Fibroblast of skin of scalp (primary cell): ENCODE measurements around the gene PTPRN2.
"Not testable (repeated sequence)": the region's sequence is repeated elsewhere in the genome, so short reads cannot be mapped to it uniquely, and the experiment has no call there.

Experiments
- DNase-seq: peaks from one replicate; pipeline ENCODE4 v3.0.0-alpha.2; 2013

PTPRN2 gene

DNA sequence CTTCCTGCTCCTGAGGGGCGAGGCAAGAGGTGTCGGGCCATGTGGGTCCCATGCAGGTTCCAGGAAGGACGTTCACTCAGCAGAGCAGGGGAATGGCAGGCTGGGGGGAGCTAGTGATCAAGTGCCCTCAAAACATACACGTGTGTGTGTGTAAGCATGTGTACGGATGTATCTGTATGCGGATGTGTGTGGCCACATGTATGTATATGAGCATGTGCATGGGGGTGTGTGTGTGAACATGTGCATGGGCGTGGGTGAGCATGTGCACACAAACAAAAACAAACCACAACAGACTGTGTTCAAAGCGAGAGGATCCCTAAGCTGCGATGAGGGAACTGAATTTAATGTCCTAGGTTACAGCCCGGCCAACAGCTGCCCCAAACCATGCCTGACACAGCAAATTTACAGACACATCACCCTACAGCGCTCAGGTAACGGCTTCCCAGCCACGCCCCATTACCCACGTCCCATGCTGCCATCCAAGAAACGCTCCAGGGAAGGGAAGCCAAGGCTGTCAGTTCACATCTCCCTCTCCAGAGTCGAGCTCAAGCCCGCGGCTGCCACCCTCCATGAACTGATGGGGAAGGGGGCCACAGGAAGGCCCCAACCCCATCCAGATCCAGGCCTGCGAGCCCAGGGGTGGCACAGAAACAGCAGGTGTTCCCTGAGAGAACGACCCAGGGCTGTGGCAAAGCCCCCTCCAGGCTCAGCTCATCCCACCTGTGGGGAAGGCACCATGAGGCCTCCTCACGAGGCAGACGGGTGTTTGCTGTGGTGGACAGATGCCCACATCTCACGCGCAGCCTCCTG is 56.6 kb downstream of the PTPRN2 start:
- no peak for DNase-seq

DNA sequence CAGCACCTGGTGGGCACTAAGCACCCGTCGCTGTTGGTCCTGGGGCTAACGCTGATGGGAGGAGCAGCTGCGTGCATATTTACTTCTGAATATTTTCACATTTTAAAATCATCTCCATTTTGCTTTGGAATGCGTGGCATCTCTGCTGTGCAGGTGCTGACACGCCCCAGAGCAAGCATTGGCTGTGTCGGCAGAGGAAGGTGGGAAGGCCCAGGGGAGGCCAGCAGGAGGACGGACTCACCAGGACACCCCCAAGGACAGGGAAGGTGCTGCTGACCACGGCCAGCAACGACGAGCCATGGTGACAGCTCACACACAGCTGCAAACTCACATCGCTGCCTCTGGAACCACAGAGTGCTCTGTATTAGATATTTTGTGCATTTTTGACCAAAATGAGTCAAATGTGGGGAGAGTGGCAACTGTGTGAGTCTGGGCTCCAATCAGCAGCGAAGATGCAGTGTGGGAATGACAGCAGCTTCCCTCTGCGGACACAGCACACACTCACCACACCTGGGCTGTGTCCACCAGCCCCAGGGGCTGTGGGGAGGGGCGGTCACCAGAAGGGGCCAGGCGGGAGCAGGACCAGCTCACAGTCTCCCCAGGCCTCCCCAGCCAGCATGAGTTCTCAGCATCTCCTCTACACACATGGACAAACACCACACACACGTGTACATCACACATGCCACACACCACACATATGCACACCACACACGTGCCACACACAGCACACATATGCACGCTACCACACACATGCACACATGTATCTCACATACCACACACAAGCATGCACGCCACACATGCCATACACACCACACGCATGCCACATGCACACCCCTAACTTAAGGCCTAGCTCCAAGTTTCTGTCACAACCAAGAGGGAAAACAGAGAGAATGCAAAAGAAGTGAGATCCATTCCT is 58.2 kb downstream of the PTPRN2 start:
- DNase-seq, result no peak

GRCh38 chr7:158527915-158528502 is 59.6 kb downstream of the PTPRN2 start:
- DNase-seq, result no peak

- DNase-seq, result no peak
Observed at GRCh38 chr7:158527495-158527894, 60.1 kb downstream of the PTPRN2 start.

GRCh38 chr7:158527038-158527437 is 60.6 kb downstream of the PTPRN2 start:
- DNase-seq, result no peak

GRCh38 chr7:158526531-158526930 is 61.1 kb downstream of the PTPRN2 start:
- no peak for DNase-seq

DNA sequence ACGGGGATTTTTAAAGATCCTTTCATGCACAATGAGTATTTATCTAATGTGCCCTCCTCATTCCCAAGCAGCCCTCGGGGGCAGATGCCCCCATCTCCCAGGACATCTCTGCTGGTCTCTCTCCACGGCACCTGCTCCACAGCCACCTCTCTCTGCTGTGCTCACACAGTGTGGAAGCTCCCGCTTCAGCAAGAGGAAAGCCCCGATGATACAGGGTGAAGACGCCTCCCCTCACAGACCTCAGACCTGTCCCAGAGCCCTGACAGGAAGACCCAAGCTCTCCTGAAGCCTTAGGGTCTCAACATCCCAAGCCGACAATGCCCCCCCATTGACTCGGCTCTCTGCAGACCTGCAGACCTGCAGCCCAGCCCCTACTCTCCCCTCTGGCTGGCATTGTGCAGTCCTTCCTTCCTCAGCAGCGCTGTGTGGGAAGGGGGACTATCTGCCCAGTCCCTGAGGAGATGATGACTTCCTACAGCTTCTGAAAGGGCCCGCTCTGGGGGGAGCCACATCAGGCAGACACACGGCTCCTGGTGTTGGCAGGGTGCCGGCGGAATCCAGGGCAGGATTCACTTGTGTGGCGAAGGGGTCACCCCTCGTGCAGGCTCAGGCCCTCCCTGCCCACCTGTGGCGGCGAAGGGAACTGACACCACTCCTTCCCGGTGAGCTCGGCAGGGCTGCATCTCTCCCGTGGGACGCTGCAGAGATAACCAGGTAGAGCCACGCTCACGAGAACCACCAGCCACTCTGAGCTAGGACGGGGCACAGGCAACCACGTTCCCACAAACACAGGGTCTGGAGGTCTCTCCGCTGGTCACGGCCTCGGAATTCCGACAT is 61.8 kb downstream of the PTPRN2 start:
- DNase-seq, result no peak

- no peak for DNase-seq
Observed at GRCh38 chr7:158524749-158525635, 62.6 kb downstream of the PTPRN2 start.

GRCh38 chr7:158524286-158524685 is 63.3 kb downstream of the PTPRN2 start:
- not testable (repeated sequence) for DNase-seq

GRCh38 chr7:158523877-158524276 is 63.7 kb downstream of the PTPRN2 start:
- not testable (repeated sequence) for DNase-seq

- not testable (repeated sequence) for DNase-seq
Observed at GRCh38 chr7:158523165-158523856, 64.3 kb downstream of the PTPRN2 start.

DNA sequence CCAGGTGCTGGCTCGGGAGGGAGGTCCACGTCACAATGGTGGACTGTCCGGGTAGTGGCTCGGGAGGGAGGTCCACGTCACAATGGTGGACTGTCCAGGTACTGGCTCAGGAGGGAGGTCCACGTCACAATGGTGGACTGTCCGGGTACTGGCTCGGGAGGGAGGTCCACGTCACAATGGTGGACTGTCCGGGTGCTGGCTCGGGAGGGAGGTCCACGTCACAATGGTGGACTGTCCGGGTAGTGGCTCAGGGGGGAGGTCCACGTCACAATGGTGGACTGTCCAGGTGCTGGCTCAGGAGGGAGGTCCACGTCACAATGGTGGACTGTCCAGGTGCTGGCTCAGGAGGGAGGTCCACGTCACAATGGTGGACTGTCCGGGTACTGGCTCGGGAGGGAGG is 65.8 kb downstream of the PTPRN2 start:
- DNase-seq, result not testable (repeated sequence)

GRCh38 chr7:158520825-158521224 is 66.8 kb downstream of the PTPRN2 start:
- DNase-seq, result no peak

DNA sequence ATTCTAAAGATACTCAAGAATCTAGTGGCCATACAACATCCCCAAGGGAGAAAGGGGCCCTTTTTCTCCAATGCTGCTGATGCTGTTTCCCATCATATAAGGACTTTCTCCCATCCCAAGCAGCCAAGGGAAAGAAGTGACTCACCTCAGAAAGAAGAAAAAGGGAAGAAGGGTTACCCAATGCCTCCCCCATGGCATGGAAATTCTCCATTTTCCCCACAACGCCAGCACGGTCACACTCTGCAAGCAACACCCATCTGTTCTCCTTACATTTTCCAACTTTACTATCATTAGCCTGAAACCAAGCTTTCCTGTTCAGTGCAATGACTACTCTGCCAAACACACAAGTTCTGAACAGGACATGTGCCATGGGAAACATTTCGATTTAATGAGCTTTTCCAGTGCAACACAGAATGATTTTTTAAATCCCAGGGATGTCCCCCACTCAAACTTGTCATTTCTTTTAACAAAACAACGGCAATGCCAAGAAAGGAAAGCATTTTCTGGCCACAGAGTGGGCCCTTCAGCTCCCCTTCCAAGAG is 67.9 kb downstream of the PTPRN2 start:
- DNase-seq, result no peak

DNA sequence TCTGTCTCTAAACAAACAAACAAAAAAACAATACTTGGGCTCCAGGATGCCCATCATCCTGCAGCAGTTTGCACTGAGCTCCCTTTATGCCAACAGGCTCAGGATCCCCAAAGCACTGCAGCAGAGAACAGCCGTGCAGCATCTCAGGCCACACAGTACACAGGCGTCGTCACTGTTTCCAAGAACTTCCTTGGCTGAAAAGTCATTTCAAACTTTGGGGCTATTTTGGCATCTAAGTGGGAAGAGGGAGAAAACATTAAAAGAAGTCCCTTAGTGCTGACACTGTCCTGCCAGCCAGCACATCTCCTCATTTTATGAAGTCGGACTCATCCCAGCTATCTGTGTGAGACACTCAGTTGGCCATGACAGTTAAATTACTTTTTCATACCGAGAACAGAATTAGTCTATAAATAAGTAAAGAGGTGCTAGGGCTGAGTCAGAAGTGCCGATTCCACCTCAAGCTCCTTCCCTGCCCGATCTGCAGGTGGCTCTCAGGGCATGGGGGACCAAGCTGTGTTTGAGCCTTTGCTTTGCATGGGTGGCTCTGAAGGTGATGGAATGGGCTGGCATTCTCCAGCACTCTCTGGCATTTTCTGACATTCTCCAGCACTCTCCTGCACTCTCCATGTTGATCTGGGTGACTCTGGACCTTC is 68.5 kb downstream of the PTPRN2 start:
- no peak for DNase-seq

- no peak for DNase-seq
Observed at GRCh38 chr7:158517571-158517970, 70.1 kb downstream of the PTPRN2 start.

GRCh38 chr7:158517072-158517471 is 70.6 kb downstream of the PTPRN2 start:
- DNase-seq, result no peak

DNA sequence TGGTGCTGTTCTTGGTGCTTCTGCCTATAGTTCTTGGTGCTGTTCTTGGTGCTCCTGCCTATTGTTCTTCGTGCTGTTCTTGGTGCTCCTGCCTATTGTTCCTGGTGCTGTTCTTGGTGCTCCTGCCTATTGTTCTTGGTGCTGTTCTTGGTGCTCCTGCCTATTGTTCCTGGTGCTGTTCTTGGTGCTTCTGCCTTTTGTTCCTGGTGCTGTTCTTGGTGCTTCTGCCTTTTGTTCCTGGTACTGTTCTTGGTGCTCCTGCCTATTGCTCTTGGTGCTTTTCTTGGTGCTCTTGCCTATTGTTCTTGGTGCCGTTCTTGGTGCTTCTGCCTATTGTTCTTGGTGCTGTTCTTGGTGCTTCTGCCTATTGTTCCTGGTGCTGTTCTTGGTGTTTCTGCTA is 71.1 kb downstream of the PTPRN2 start:
- no peak for DNase-seq

- no peak for DNase-seq
Observed at GRCh38 chr7:158512869-158513268, 74.8 kb downstream of the PTPRN2 start.

- DNase-seq, result no peak
Observed at GRCh38 chr7:158512042-158512441, 75.6 kb downstream of the PTPRN2 start.
